Loucy (cell line): ENCODE results near the gene UVSSA.

Experiments used
- CTCF ChIP-seq: fragments of 200-600 bp; sonication (generic); conservative IDR thresholded peaks from 2 replicates; pipeline ENCODE4 v1.5.1; 2014; ENCODE audit warnings: mild to moderate bottlenecking, antibody characterized with exemption, low read length
- EZH2phosphoT487 ChIP-seq: fragments of 200-600 bp; IDR thresholded peaks from 2 replicates; pipeline ENCODE4 v1.6.1; 2018; ENCODE audit warnings: antibody characterized with exemption, mild to moderate bottlenecking, moderate library complexity, borderline replicate concordance

- no peak for TF ChIP-seq CTCF
- no peak for TF ChIP-seq EZH2phosphoT487
Observed at GRCh38 chr4:1346781-1347409, at the start of gene UVSSA.
